Measurements from ENCODE around the gene SPOCK1.
"Not testable (repeated sequence)": the region's sequence is repeated elsewhere in the genome, so short reads cannot be mapped to it uniquely, and the experiment has no call there.

The SPOCK1 gene

GRCh38 chr5:137252512-137252911 is 246.6 kb downstream of the SPOCK1 start:
- CTCF ChIA-PET = no interaction called here
- Mint-ChIP-seq H3K9me3 (no peaks in the 10 kb centered on the region), H3K4me1 (no peaks in the 10 kb centered on the region), H3K36me3 (no peaks in the 10 kb centered on the region), H3K27ac (no peak overlapping the region), H3K27me3 (no peaks in the 10 kb centered on the region), H3K4me3 (no peak overlapping the region)
- DNase-seq = no peak

DNA sequence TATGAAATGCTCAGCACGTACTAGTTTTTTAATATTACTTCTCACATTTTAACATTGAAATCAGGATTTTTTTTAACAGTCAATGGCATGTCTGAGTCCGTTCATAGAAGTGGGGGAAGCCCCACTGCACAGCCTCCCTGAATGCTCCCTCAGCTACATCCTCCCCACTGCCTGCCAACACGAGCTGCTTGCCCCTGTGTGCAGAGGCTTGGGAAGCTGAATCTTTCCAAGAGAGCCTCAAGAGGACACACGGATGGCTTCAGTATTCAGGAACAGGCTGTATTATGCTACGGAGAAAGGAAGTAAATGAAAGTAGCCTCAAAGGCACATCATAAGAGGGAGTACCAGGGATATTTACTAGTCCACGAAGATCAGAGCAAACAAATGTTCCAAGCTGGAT is 248.7 kb downstream of the SPOCK1 start:
- no peak for DNase-seq
- H3K9me3 Mint-ChIP-seq = no peaks in the 10 kb centered on the region
- peaks cover 4% of the 10 kb centered on the region for H3K27me3 Mint-ChIP-seq
- no peak overlapping the region for H3K4me3 Mint-ChIP-seq
- no peaks in the 10 kb centered on the region for H3K4me1 Mint-ChIP-seq
- H3K27ac Mint-ChIP-seq = no peak overlapping the region
- CTCF ChIA-PET = no interaction called here
- no peaks in the 10 kb centered on the region for H3K36me3 Mint-ChIP-seq

DNA sequence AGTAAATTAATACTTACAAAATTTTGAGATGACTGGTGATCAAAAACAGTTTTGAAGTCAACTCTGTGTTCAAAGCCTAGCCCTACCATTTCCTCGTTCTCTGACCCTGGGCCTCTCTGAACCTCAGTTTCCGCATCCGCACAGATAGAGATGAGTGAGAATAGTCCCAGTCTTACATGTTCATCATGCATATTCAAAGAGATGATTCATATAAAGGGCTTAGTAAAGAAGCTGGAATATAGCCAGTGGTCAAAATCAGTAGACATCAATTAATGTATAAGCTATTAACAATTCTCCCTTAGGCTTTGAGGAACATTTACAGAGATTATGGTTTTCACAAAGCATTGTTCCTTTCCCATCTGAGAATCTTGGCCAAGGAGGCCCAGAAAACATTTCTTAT is 250.6 kb downstream of the SPOCK1 start:
- H3K27ac Mint-ChIP-seq = no peak overlapping the region
- peaks cover 4% of the 10 kb centered on the region for H3K27me3 Mint-ChIP-seq
- CTCF ChIA-PET = interaction anchor here (1.6 kb wide), 1 partner anchor 72 kb away, joined by 5 read pairs; no protein-coding TSS in a partner anchor
- H3K9me3 Mint-ChIP-seq = no peaks in the 10 kb centered on the region
- H3K4me3 Mint-ChIP-seq = no peak overlapping the region
- DNase-seq = no peak
- no peaks in the 10 kb centered on the region for H3K36me3 Mint-ChIP-seq
- H3K4me1 Mint-ChIP-seq = no peaks in the 10 kb centered on the region

- Mint-ChIP-seq H3K9me3 (no peaks in the 10 kb centered on the region), H3K27me3 (peaks cover 4% of the 10 kb centered on the region), H3K4me1 (no peaks in the 10 kb centered on the region), H3K36me3 (no peaks in the 10 kb centered on the region), H3K27ac (no peak overlapping the region), H3K4me3 (no peak overlapping the region)
- DNase-seq = no peak
- CTCF ChIA-PET = no interaction called here
These were observed 253.7 kb downstream of the SPOCK1 start for GRCh38 chr5:137245438-137245837.

GRCh38 chr5:137240285-137240684 is 258.8 kb downstream of the SPOCK1 start:
- CTCF ChIA-PET = no interaction called here
- no peaks in the 10 kb centered on the region for H3K9me3 Mint-ChIP-seq
- no peaks in the 10 kb centered on the region for H3K4me1 Mint-ChIP-seq
- no peaks in the 10 kb centered on the region for H3K36me3 Mint-ChIP-seq
- DNase-seq = no peak
- H3K27ac Mint-ChIP-seq = no peak overlapping the region
- H3K4me3 Mint-ChIP-seq = no peak overlapping the region
- no peaks in the 10 kb centered on the region for H3K27me3 Mint-ChIP-seq

GRCh38 chr5:137236849-137237507 is 262.1 kb downstream of the SPOCK1 start:
- CTCF ChIA-PET = interaction anchor here (0.6 kb wide), 2 partner anchors 14 to 515 kb away, joined by 3 read pairs; no protein-coding TSS in a partner anchor
- H3K27ac Mint-ChIP-seq = no peak overlapping the region

DNA sequence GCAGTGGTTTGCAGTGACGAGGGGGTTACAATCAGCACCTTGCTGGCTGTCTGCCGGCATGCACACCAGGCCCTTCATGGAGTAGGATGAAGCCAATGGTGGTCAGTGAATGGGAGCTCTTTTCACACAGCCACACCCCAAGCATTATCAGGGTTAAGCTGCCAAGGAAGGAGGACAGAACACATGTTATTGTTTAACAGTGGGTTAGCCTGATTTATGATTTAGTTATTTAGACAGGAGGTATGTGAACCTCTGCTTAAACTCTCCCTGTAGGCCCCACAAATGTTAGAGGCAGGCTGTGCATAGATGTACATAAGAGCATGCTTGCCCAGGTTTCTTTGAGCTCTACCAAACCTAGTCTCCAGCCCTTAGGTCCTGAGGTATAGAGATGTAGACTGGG is 262.9 kb downstream of the SPOCK1 start:
- Mint-ChIP-seq H3K27me3 (no peaks in the 10 kb centered on the region), H3K36me3 (no peaks in the 10 kb centered on the region), H3K9me3 (no peaks in the 10 kb centered on the region), H3K4me1 (no peaks in the 10 kb centered on the region), H3K4me3 (no peak overlapping the region), H3K27ac (no peak overlapping the region)
- no peak for DNase-seq
- CTCF ChIA-PET = no interaction called here

More at GRCh38 chr5:137236849-137237507, 262.1 kb downstream of the SPOCK1 start:
- H3K36me3 Mint-ChIP-seq = no peaks in the 10 kb centered on the region
- no peaks in the 10 kb centered on the region for H3K9me3 Mint-ChIP-seq
- H3K27me3 Mint-ChIP-seq = no peaks in the 10 kb centered on the region
- H3K4me1 Mint-ChIP-seq = no peaks in the 10 kb centered on the region
- H3K4me3 Mint-ChIP-seq = no peak overlapping the region
- no peak for DNase-seq

- Mint-ChIP-seq H3K9me3 (no peaks in the 10 kb centered on the region), H3K27me3 (no peaks in the 10 kb centered on the region), H3K36me3 (no peaks in the 10 kb centered on the region), H3K4me3 (no peak overlapping the region), H3K4me1 (no peaks in the 10 kb centered on the region), H3K27ac (no peak overlapping the region)
- no peak for DNase-seq
- CTCF ChIA-PET = no interaction called here
These were observed 263.9 kb downstream of the SPOCK1 start for GRCh38 chr5:137234973-137235943.

DNA sequence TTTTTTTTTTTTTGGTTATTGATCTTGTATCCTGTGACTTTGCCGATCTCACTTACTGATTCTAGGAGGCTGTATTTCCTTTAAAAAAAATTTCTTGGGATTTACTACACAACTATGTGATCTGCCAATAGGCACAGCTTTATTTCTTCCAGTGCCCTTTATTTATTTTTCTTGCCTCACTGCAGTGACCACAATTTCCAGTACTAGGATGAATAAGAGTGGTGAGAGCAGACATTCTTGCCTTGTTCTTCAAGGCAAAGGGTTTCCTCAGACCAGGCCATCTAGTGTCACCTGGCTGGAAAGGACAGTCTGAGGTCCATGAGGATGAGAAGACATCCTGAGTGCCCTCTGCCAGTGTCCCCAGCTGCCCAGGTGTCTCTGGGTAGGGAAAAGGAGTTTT is 265.4 kb downstream of the SPOCK1 start:
- Mint-ChIP-seq H3K27me3 (no peaks in the 10 kb centered on the region), H3K4me3 (no peak overlapping the region), H3K9me3 (no peaks in the 10 kb centered on the region), H3K4me1 (no peaks in the 10 kb centered on the region), H3K36me3 (no peaks in the 10 kb centered on the region), H3K27ac (no peak overlapping the region)
- no peak for DNase-seq
- CTCF ChIA-PET = no interaction called here

GRCh38 chr5:137233304-137233703 is 265.8 kb downstream of the SPOCK1 start:
- DNase-seq, H3K27me3 Mint-ChIP-seq, CTCF ChIA-PET, H3K4me1 Mint-ChIP-seq, H3K27ac Mint-ChIP-seq, H3K36me3 Mint-ChIP-seq, H3K9me3 Mint-ChIP-seq, H3K4me3 Mint-ChIP-seq: not testable (repeated sequence)

DNA sequence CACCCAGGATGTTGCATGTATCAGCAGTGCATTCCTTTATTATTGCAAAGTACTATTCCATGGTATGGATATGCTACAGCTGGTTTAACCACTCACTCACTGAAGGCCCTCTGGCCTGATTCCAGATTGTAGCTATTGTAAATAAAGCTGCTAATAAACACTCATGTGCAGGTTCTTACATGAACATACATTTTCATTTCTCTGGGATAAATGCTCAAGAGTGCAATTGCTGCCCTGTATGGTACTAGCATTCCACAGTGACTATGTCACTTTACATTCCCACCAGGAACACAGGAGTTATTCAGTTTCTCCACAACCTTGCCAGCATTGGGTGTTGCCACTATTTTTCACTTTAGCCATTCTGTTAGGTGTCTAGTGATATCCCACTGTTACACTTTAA is 267.6 kb downstream of the SPOCK1 start:
- Mint-ChIP-seq H3K27ac (no peak overlapping the region), H3K4me3 (no peak overlapping the region), H3K4me1 (no peaks in the 10 kb centered on the region), H3K9me3 (no peaks in the 10 kb centered on the region), H3K27me3 (peaks cover under 1% of the 10 kb centered on the region), H3K36me3 (no peaks in the 10 kb centered on the region)
- CTCF ChIA-PET = no interaction called here
- DNase-seq = no peak

DNA sequence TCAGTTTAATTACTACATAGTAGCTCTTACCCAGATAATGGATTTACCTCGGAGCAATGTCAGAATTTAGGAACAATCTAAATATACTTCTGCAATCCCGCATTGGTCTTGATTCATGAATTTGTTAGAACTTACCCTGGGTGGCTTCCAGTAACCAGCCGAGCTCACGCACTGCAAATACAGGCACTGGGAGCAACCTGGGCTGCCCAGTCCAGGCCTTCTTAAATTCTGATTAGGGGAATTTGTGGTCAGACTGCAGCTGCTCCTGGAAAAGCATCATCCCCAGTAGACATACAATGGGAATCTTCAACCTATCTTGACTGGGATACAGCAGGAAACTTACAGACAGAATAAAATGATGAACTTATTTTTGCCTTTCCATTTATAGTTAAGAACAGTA is 270.3 kb downstream of the SPOCK1 start:
- H3K4me1 Mint-ChIP-seq = no peaks in the 10 kb centered on the region
- H3K27me3 Mint-ChIP-seq = peaks cover 3% of the 10 kb centered on the region
- no peaks in the 10 kb centered on the region for H3K9me3 Mint-ChIP-seq
- no peak overlapping the region for H3K27ac Mint-ChIP-seq
- H3K4me3 Mint-ChIP-seq = no peak overlapping the region
- no peaks in the 10 kb centered on the region for H3K36me3 Mint-ChIP-seq
- no peak for DNase-seq
- CTCF ChIA-PET = no interaction called here

DNA sequence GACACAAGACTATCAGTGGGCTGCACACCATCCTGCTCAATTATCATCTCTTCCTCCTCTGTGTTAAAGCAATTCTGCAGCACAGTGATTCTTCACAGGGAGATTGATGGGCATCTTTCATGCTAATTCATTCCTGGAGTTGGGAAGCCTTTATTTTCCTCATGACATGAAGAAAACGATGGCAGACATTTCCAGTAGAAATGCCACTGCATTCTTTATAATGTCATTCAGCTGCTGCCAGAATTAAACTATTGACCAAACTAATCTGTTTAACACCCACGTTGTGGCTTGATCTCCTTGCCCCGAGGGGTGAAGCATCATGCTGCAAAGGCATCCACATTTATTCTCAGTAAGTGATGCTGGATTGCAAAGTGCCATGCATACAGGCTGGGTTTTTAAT is 273.0 kb downstream of the SPOCK1 start:
- H3K4me3 Mint-ChIP-seq = no peak overlapping the region
- no peaks in the 10 kb centered on the region for H3K4me1 Mint-ChIP-seq
- H3K9me3 Mint-ChIP-seq = no peaks in the 10 kb centered on the region
- no peaks in the 10 kb centered on the region for H3K36me3 Mint-ChIP-seq
- CTCF ChIA-PET = no interaction called here
- no peak overlapping the region for H3K27ac Mint-ChIP-seq
- peaks cover 3% of the 10 kb centered on the region for H3K27me3 Mint-ChIP-seq
- no peak for DNase-seq

- DNase-seq = no peak
- no peaks in the 10 kb centered on the region for H3K4me1 Mint-ChIP-seq
- CTCF ChIA-PET = interaction anchor here (1.0 kb wide), 1 partner anchor 13 kb away, joined by 3 read pairs; no protein-coding TSS in a partner anchor
- no peaks in the 10 kb centered on the region for H3K36me3 Mint-ChIP-seq
- no peak overlapping the region for H3K4me3 Mint-ChIP-seq
- H3K27ac Mint-ChIP-seq = no peak overlapping the region
- peaks cover 12% of the 10 kb centered on the region for H3K27me3 Mint-ChIP-seq
- H3K9me3 Mint-ChIP-seq = no peaks in the 10 kb centered on the region
These were observed 275.5 kb downstream of the SPOCK1 start for GRCh38 chr5:137223324-137224295.

Data from activated naive CD4-positive, alpha-beta T cell treated with anti-CD3 and anti-CD28 coated beads, Interleukin-2, amount 10 ng/mL, durations not matched to agents 7 days and 5 days (primary cell).